HepG2 (cell line): ENCODE measurements around the gene MLYCD. TPM values are rescaled to one million over a fixed set of nuclear protein-coding genes. Genes with fewer than 3 reads are reported as not detected.

Experiments used
- BHLHE40 ChIP-seq: IDR thresholded peaks from 2 replicates; pipeline ENCODE4 v1.6.1; 2011; ENCODE audit warnings: low read length, improper control_type of control experiment
- DNMT3B ChIP-seq: conservative IDR thresholded peaks from 2 replicates; pipeline ENCODE4 v1.6.1; 2016; ENCODE audit warnings: missing biosample characterization, control low read depth
- PHF5A ChIP-seq: IDR thresholded peaks from one replicate; pipeline ENCODE4 v1.6.1; 2018; ENCODE audit warnings: low read depth, missing genetic modification reagents; ENCODE audit not compliant: unreplicated experiment
- RBM22 ChIP-seq: fragments of 200-400 bp; formaldehyde crosslinking; optimal IDR thresholded peaks from 2 replicates; pipeline ENCODE3; 2017; ENCODE audit warnings: mild to moderate bottlenecking, low read length, moderate library complexity
- THYN1 ChIP-seq: sonication (generic); formaldehyde crosslinking; IDR thresholded peaks from 2 replicates; pipeline ENCODE4 v1.8.1; 2023; ENCODE audit warnings: low read depth, mild to moderate bottlenecking, moderate library complexity, missing genetic modification reagents, borderline replicate concordance
- ZNF343 ChIP-seq: sonication (generic); formaldehyde crosslinking; IDR thresholded peaks from 2 replicates; pipeline ENCODE4 v1.4.0; 2020; ENCODE audit warnings: mild to moderate bottlenecking, missing genetic modification reagents
- ZNF670 ChIP-seq: sonication (generic); formaldehyde crosslinking; IDR thresholded peaks from 2 replicates; pipeline ENCODE4 v1.8.0; 2022; ENCODE audit warnings: mild to moderate bottlenecking, missing genetic modification reagents, borderline replicate concordance
- polyA plus RNA-seq, 8 experiments: library from polyadenylated mRNA; depleted of rRNA in 3 of 8; stranded (reverse) in 7 of 8; unstranded in 1 of 8; fragments of >200 nt; fragmentation: Illumina TruSeq in 4 of 8; extraction: Trizol in 4 of 8; gene quantifications; 2 replicates each; pipeline versions ENCODE4 v1.2.1 to v1.2.3, GENCODE V29; 2011 to 2016; ENCODE audit warnings: low read depth in 4 of 8, missing spikeins in 1 of 8, mixed read lengths in 1 of 8; ENCODE audit not compliant: insufficient read depth in 1 of 8
- total RNA-seq, 5 experiments: library from RNA; depleted of rRNA; stranded (reverse); fragments of >200 nt; fragmentation: Illumina TruSeq; extraction: Trizol; gene quantifications; 2 replicates each; pipeline ENCODE4 v1.2.3, GENCODE V29; 2016; ENCODE audit warnings: low read depth in 1 of 5
- TF ChIP-seq, protein P1 (sequence below): sonication (generic); formaldehyde crosslinking; IDR thresholded peaks from 2 replicates; pipeline ENCODE4 v1.8.1; 2023; ENCODE audit warnings: mild to moderate bottlenecking, missing genetic modification reagents
- TF ChIP-seq, protein P2 (sequence below): sonication (generic); formaldehyde crosslinking; IDR thresholded peaks from 2 replicates; pipeline ENCODE4 v1.4.0; 2020; ENCODE audit warnings: missing genetic modification reagents, borderline replicate concordance

Gene MLYCD
- total and polyA plus RNA-seq, 2 of the 13 experiments (the other 11 are each of a cell fraction or from before 2014, with no cell fraction given), result 1.8 to 4.0 TPM

DNA sequence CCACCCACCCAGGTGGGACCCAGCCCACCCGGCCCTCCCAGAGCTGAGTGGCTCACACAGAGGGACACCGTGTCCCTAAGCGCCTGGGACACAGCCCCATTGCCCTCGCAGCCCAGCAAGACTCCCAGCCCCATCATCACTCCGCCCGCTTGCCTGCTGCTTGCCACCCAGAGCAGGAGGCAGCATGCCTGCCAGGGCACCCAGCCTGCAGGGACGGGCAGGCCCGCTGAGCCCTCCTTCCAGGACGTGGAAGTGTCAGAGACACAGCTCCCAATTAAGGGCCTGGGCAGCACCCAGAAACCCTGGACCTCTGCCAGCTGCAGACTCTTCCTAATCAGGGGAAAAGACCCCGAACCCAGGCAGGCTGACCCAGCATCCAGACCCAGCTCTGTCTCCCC, 36.9 kb downstream of the MLYCD start (continued):
- no peak for TF ChIP-seq THYN1
- TF ChIP-seq RBM22, result no peak
- no peak for TF ChIP-seq BHLHE40
- no peak for TF ChIP-seq ZNF670
- TF ChIP-seq ZNF343 (CRISPR knock-in tag), result no peak
- TF ChIP-seq, protein P1, sequence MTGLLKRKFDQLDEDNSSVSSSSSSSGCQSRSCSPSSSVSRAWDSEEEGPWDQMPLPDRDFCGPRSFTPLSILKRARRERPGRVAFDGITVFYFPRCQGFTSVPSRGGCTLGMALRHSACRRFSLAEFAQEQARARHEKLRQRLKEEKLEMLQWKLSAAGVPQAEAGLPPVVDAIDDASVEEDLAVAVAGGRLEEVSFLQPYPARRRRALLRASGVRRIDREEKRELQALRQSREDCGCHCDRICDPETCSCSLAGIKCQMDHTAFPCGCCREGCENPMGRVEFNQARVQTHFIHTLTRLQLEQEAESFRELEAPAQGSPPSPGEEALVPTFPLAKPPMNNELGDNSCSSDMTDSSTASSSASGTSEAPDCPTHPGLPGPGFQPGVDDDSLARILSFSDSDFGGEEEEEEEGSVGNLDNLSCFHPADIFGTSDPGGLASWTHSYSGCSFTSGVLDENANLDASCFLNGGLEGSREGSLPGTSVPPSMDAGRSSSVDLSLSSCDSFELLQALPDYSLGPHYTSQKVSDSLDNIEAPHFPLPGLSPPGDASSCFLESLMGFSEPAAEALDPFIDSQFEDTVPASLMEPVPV (CRISPR knock-in tag), result no peak
- TF ChIP-seq, protein P2, sequence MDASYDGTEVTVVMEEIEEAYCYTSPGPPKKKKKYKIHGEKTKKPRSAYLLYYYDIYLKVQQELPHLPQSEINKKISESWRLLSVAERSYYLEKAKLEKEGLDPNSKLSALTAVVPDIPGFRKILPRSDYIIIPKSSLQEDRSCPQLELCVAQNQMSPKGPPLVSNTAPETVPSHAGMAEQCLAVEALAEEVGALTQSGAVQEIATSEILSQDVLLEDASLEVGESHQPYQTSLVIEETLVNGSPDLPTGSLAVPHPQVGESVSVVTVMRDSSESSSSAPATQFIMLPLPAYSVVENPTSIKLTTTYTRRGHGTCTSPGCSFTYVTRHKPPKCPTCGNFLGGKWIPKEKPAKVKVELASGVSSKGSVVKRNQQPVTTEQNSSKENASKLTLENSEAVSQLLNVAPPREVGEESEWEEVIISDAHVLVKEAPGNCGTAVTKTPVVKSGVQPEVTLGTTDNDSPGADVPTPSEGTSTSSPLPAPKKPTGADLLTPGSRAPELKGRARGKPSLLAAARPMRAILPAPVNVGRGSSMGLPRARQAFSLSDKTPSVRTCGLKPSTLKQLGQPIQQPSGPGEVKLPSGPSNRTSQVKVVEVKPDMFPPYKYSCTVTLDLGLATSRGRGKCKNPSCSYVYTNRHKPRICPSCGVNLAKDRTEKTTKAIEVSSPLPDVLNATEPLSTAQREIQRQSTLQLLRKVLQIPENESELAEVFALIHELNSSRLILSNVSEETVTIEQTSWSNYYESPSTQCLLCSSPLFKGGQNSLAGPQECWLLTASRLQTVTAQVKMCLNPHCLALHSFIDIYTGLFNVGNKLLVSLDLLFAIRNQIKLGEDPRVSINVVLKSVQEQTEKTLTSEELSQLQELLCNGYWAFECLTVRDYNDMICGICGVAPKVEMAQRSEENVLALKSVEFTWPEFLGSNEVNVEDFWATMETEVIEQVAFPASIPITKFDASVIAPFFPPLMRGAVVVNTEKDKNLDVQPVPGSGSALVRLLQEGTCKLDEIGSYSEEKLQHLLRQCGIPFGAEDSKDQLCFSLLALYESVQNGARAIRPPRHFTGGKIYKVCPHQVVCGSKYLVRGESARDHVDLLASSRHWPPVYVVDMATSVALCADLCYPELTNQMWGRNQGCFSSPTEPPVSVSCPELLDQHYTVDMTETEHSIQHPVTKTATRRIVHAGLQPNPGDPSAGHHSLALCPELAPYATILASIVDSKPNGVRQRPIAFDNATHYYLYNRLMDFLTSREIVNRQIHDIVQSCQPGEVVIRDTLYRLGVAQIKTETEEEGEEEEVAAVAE (CRISPR knock-in tag), result no peak
- no peak for TF ChIP-seq DNMT3B
- no peak for TF ChIP-seq PHF5A (CRISPR knock-in tag)
